IPS-11a (cell line): ENCODE results near the gene PRELP.
"Not testable (repeated sequence)": the region's sequence is repeated elsewhere in the genome, so short reads cannot be mapped to it uniquely, and the experiment has no call there.

Experiments
- H3K4me3 ChIP-seq: one replicate; pipeline ENCODE4 v1.5.1; 2013; ENCODE audit warnings: low read depth, low read length, control low read depth

Gene PRELP

DNA sequence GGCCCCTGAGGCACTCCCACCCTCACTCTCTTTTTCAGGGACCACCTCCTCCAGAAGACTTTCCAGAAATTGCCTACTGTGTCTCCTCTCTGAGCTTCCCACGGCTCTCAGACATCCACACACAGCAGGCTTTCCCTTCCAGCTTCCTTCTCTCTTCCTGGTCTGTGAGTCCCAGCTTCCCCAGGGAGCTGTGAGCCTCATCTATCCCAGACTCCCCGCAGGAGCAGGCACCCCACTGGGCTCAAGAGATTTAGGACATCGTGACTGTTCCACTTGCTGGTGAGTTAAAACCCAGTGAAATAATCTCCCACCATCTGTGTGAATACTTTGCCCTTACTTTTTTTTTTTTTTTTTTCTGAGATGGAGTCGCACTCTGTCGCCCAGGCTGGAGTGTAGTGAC lies 22.0 kb upstream of the PRELP start:
- H3K4me3 ChIP-seq, result no peak overlapping the region

DNA sequence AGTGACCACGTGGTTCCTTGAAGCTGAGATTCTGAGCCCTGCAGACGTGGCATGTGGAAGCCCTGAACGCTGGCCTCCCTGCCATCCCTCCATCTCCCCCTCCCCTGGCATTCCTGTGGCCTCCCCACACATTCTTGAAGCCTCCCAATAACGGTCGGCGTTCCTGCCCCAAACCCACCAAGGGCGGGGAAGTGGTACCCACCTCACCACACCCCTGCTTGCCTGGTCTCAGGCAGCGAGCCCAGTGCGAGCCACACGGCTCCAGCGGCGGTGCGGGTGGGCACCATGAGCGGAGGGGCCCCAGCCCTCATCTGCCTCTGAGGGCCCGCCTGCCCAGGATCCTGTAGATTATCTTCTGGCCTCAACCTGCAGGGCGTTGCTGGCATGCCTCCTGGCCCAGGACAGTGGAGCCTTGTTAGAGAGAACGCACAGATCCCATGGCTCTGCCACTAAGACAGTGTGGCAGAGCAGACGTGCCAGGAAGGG lies 20.6 kb upstream of the PRELP start:
- no peak overlapping the region for H3K4me3 ChIP-seq

- no peak overlapping the region for H3K4me3 ChIP-seq
Measured at GRCh38 chr1:203455706-203456105, 19.9 kb upstream of the PRELP start.

DNA sequence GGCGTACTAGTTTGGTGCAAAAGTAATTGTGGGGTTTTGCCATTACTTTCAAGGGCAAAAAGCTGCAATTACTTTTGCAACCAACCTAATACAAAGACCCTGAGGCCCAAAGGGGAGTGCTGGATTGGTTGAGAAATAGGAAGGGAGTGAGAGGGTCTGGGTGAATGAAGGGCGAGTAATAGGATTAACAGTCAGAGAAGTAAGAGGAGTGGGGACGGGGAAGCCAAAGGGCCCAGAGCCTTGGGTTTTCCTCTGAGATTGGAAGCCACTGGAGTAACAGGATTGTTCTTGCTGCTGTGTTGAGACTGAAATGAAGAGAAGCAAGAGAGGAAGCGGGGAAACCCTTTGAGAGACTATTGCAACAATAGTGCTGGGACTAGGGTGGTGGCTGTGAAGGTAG lies 19.0 kb upstream of the PRELP start:
- no peak overlapping the region for H3K4me3 ChIP-seq

DNA sequence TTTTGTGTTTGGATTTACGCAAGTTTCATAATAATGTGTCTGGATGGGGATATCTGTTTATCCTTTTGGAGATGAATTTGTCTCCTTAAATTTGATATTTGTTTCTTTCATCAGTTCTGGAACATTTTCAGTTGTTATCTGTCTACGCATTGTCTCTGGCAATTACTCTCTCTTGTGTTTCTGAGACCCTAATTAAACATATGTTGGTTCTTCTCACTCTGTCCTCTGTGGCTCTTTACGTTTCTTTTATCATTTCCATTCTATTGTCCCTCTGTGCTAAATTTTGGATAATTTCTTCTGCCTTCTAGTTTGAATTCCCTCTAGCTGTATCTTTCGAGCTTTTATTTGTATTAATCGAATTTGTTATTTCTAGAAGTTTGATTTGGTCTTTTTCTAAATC lies 17.5 kb upstream of the PRELP start:
- H3K4me3 ChIP-seq, result no peak overlapping the region

DNA sequence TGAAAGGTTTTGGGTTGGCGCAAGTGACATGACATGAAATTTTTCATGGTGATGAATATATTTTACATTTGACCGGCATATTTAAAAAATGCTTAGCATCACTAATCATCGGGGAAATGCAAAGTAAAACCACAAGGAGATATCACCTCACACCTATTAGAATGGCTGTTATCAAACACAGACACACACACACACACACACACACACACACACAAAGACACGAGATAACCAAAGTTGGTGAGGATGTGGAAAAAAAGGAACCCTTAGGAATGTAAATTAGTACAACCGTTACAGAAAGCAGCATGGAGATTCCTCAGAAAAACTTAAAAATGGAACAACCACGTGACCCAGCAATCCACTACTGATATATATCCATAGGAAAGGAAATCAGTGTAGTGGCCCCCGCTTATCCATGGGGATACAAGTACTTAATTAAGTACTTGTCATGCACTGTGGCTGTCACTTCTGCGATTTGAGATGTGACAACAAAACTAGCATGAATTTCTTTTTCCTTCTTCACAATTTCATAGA lies 15.9 kb upstream of the PRELP start:
- no peak overlapping the region for H3K4me3 ChIP-seq

- H3K4me3 ChIP-seq, result no peak overlapping the region
Measured at GRCh38 chr1:203461717-203462116, 13.9 kb upstream of the PRELP start.

- no peak overlapping the region for H3K4me3 ChIP-seq
Measured at GRCh38 chr1:203462143-203462542, 13.5 kb upstream of the PRELP start.

GRCh38 chr1:203462878-203463277 lies 12.7 kb upstream of the PRELP start:
- no peak overlapping the region for H3K4me3 ChIP-seq

DNA sequence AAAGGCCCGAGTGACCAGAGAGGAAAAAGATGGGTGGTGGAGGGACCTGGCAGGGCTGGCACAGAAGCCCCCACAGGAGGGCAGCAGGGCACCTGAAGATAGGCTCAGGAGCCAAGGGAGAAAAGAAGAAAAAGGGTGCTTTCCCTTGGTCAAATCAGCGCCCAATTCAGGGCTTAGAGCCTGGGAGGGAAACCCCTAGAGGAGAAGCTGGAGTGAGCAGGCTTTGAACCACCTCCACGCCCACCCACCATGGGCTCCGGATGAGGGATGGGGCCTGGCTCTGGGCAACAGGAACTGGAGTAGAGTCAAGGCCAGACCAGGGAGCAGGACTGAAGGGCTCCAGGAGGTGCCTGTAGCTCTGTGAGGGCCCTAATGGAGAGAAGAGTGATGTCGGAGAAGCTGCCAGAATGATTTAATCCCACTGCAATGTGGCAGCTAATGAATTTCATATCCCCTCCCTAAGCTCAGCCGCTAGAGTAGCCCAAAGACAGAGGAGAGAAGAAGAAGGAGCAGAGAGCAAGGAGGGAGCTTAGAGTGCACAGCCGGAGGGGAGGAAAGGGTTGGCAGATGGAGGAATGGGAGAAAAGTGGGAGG lies 12.0 kb upstream of the PRELP start:
- H3K4me3 ChIP-seq, result no peak overlapping the region

DNA sequence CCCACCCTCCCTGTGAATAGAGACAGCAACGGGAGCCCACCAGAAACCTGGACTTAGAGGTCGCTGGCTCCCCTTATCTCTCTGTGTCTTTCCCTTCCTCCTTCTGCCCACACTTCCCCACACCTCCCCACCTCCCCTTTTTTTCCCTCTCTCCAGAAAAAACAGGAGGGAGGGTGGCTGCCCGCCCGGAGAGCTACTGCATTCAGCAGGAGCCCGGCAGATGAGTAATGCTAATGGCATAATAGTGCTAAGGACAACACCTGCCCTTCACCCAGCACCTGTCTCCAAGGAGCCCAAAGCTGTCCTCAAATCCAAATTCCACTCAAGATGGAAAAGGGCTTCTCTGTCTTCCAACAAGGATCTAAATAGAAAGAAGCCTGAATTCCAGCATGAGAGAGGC lies 11.4 kb upstream of the PRELP start:
- H3K4me3 ChIP-seq, result no peak overlapping the region

- no peak overlapping the region for H3K4me3 ChIP-seq
Measured at GRCh38 chr1:203464743-203465142, 10.9 kb upstream of the PRELP start.

DNA sequence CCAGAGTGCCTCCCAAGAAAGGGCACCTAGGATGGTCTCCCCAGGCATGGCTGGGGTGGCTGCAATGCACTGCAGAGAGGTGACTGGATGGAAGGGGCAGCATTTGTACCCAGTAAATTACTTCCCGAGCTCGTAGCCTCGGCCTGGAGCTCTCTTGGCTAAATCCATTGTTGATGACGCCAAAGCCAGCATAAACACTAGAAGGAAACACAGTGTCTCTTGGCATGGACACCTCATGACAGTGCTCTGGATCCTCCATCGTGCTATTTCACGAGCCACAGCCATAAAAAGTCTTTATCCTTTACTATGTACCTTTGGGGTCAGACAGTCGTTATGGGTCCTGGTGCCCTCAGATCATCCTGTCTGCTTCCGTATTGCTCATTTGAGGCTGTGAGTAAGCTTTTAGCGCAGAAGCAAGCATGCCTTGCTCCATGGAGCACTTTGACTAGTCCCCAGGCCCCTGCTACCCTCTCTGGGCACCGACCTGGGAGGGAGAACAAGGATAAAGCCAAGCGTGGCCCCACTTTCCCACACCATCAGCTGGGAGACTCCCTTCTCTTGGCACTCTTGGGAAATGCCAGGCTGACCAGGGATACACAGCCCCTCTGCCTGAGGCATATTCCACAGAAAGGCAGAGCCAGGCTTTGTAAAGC lies 10.3 kb upstream of the PRELP start:
- no peak overlapping the region for H3K4me3 ChIP-seq

DNA sequence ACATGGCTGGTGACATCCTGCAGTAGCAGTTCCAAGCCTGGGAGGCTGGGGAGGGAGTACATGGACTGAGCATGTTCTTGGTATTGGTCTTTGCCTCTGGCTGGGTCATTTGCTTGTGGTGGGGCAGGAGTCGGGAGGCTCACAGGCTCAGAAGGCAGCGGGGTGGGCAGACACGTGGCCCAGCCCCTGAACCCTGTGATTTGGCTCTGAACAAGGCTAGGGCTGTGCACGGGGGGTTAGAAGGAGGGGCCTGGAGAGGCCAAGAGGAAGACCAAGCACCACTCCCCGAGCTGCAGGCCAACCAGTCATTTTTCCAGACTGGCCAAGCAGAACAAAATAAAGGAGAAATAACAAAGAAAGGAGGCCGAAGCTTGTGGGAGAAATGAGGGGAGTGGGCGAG lies 9.7 kb upstream of the PRELP start:
- H3K4me3 ChIP-seq, result no peak overlapping the region

- not testable (repeated sequence) for H3K4me3 ChIP-seq
Measured at GRCh38 chr1:203466906-203467549, 8.6 kb upstream of the PRELP start.

- no peak overlapping the region for H3K4me3 ChIP-seq
Measured at GRCh38 chr1:203467550-203467921, 8.1 kb upstream of the PRELP start.

DNA sequence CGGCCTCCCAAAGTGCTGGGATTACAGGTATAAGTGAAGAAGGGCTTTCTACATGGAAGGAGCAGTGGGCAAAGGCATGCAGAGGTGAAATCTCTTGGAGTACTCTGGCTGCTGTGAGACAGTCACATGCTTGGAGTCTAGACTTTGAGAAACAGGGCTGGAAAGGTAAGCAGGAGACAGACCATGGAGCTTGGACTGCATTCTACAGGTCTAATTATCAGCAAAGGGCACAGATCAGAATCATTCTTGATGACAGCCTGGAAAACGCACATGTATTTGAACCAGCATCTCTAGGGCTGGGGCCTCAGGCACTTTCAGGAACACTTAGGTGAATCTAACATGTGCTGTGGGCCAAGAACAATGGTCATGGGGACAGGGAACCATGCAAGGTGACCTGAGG lies 7.3 kb upstream of the PRELP start:
- no peak overlapping the region for H3K4me3 ChIP-seq

DNA sequence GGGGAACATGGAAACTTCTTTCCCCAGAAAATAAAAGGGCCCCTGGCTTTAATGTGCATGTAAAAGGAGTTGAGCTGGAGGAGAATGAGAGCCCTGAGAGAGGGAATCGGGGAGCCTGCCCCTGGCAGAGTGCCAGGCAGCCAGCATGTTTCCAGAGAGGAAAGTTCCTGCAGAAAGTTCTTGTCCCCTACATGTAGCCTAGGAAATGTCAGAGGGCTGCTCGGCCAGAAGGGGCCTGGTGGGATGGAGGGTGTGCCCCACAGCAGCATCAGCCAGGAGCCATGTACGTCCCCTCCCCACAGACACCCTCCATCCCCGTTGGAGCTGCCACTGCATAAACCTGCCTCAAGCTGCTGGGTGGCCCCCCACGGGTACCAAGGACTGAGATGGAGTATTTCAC lies 5.4 kb upstream of the PRELP start:
- no peak overlapping the region for H3K4me3 ChIP-seq

DNA sequence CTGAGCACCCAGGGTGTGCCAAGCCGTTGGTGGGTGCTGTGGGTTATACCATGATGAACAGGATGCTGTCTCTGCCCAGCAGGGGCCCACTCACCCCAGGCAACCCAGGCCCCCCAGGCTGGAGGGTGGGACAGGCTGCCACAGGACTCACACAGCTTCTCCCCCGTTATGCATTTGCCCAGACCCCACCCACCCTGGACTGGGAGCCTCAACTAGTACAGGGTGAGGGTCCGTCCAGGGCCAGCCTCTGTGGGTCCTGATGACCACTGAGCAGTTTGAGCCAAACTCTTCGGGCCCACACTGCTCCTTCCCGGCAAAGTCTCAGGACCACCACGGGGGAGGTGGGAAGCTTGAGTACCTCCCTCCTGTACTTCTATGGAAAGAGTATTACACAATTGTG lies 3.8 kb upstream of the PRELP start:
- no peak overlapping the region for H3K4me3 ChIP-seq

GRCh38 chr1:203473281-203473680 lies 2.3 kb upstream of the PRELP start:
- H3K4me3 ChIP-seq, result no peak overlapping the region

GRCh38 chr1:203473781-203474305 lies 1.8 kb upstream of the PRELP start:
- H3K4me3 ChIP-seq, result no peak overlapping the region

DNA sequence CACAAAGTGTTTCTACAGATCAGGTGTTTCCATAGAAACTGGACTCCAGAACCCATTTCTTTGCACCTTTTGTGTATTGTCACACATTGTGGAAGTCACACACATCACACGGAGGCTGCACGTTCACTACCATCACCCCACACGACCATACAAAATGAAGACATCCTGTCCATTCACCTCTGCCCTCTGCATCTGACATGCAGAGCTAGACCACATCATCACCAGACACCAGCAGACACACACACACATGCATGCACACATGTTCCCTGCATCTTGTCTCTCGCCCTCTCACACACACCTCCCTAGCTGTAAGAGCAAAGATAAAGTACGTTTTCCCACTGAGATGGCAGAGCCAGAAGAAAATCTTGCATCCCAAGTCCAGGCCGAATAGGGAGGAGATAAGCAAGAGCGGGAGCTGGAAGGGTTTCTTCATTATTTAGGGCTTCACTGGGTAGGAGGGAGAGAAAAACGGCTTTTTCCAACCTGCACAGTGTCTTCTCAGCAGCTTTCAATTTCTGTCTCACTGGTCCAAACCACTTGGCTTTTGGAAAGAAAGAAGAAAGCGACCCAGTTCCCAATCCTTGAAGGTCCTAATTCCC lies 709 bp downstream of the PRELP start:
- no peak overlapping the region for H3K4me3 ChIP-seq
